ENCODE measurements around the gene TNNT2. TPM values are rescaled to one million over a fixed set of nuclear protein-coding genes. Genes with fewer than 3 reads are reported as not detected.

TNNT2 gene
- total and polyA plus RNA-seq, 2 of the 4 experiments (the other 2 are of a cell fraction) = 0.18 to 1.2 TPM

GRCh38 chr1:201320168-201320788 is 57.2 kb downstream of the TNNT2 start:
- in situ Hi-C loops (cut with MboI; ENCODE audit: low sequenced_read_pairs) (no loop called here), dilution Hi-C loops (cut with HindIII; ENCODE audit: low sequenced_read_pairs, unreplicated experiment) (no loop called here), intact Hi-C loops (cut with micrococcal nuclease) (no loop called here)
- 30% methylated on average over 4 of the region's 12 CpGs; no CpG with 5 or more reads in 1 of the 2 experiments for WGBS, 2 experiments (ENCODE audit: extremely low coverage in 2 of 2, insufficient read length in 1 of 2)
- no peak overlapping the region for H3K4me3 ChIP-seq (ENCODE audit: insufficient read depth, low read depth, low read length)
- H3K27me3 ChIP-seq (ENCODE audit: control insufficient read depth, insufficient read depth, low read length) = peaks cover 83% of the 10 kb centered on the region
- H2AK9ac ChIP-seq (replicated peaks; ENCODE audit: low read depth, low read length, poor library complexity) = no peak overlapping the region
- H3K56ac ChIP-seq (ENCODE audit: extremely low read depth, insufficient read depth, low read length) = no peak overlapping the region
- H4K20me1 ChIP-seq (ENCODE audit: insufficient read depth, low read length) = no peaks in the 10 kb centered on the region
- no peak overlapping the region for H4K5ac ChIP-seq (ENCODE audit: low read depth, low read length)
- no peak for DNase-seq
- no peak overlapping the region for H4K8ac ChIP-seq (ENCODE audit: low read depth in 2 of 2, low read length in 2 of 2)
- ATAC-seq (ENCODE audit: low read depth) = no peak
- H3K36me3 ChIP-seq (ENCODE audit: control insufficient read depth, insufficient read depth, low read length) = no peaks in the 10 kb centered on the region
- H3K18ac ChIP-seq (ENCODE audit: low read depth, low read length) = no peak overlapping the region
- H3K4me1 ChIP-seq (ENCODE audit: control insufficient read depth, insufficient read depth, low read length) = no peaks in the 10 kb centered on the region
- no peak overlapping the region for H2AFZ ChIP-seq (replicated peaks; ENCODE audit: low read length, poor library complexity)
- H3K14ac ChIP-seq (replicated peaks; ENCODE audit: low read depth, low read length) = no peak overlapping the region
- no TSS peak for BruUV-seq (replicated peaks)
- no peak overlapping the region for H2BK15ac ChIP-seq (ENCODE audit: low read depth, low read length)
- no peak overlapping the region for H2BK20ac ChIP-seq (ENCODE audit: low read depth, low read length)
- no peak overlapping the region for H2BK5ac ChIP-seq (ENCODE audit: low read depth, low read length, poor library complexity, severe bottlenecking)
- no peak overlapping the region for H3K4ac ChIP-seq (ENCODE audit: low read depth, low read length)
- no peaks in the 10 kb centered on the region; the same call in 1 of the 2 replicates for H3K9me1 ChIP-seq (ENCODE audit: insufficient read depth, low read length)
- H3K9me3 ChIP-seq (ENCODE audit: control insufficient read depth, insufficient read depth, low read length) = no peaks in the 10 kb centered on the region; the same call in 1 of the 2 replicates
- no peak for TF ChIP-seq BHLHE40 (IDR thresholded peaks at IDR 0.05; ENCODE audit: low read depth, low read length)
- no peak for TF ChIP-seq MXI1 (IDR thresholded peaks at IDR 0.05; ENCODE audit: borderline replicate concordance, low read depth, low read length)
- TF ChIP-seq, protein P1, sequence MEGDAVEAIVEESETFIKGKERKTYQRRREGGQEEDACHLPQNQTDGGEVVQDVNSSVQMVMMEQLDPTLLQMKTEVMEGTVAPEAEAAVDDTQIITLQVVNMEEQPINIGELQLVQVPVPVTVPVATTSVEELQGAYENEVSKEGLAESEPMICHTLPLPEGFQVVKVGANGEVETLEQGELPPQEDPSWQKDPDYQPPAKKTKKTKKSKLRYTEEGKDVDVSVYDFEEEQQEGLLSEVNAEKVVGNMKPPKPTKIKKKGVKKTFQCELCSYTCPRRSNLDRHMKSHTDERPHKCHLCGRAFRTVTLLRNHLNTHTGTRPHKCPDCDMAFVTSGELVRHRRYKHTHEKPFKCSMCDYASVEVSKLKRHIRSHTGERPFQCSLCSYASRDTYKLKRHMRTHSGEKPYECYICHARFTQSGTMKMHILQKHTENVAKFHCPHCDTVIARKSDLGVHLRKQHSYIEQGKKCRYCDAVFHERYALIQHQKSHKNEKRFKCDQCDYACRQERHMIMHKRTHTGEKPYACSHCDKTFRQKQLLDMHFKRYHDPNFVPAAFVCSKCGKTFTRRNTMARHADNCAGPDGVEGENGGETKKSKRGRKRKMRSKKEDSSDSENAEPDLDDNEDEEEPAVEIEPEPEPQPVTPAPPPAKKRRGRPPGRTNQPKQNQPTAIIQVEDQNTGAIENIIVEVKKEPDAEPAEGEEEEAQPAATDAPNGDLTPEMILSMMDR (conservative IDR thresholded peaks at IDR 0.05; ENCODE audit: low read depth, low read length) = no peak
- TF ChIP-seq RCOR1 (IDR thresholded peaks at IDR 0.05; ENCODE audit: insufficient replicate concordance, low read length) = no peak
- no peak for TF ChIP-seq RFX5 (IDR thresholded peaks at IDR 0.05; ENCODE audit: low read depth, low read length)
- TF ChIP-seq, protein P2, sequence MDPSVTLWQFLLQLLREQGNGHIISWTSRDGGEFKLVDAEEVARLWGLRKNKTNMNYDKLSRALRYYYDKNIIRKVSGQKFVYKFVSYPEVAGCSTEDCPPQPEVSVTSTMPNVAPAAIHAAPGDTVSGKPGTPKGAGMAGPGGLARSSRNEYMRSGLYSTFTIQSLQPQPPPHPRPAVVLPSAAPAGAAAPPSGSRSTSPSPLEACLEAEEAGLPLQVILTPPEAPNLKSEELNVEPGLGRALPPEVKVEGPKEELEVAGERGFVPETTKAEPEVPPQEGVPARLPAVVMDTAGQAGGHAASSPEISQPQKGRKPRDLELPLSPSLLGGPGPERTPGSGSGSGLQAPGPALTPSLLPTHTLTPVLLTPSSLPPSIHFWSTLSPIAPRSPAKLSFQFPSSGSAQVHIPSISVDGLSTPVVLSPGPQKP (IDR thresholded peaks at IDR 0.05; ENCODE audit: borderline replicate concordance, low read depth, low read length) = no peak
- no peak for TF ChIP-seq USF2 (IDR thresholded peaks at IDR 0.05; ENCODE audit: low read depth, low read length)
- ChIA-PET CTCF (no interaction called here), POLR2A (ENCODE audit: unreplicated experiment) (no interaction called here)
- no peaks in the 10 kb centered on the region for H3K79me1 ChIP-seq (ENCODE audit: low read depth in 1 of 2, low read length in 2 of 2)
- H3K23ac ChIP-seq (ENCODE audit: low read depth, low read length) = no peak overlapping the region
- H3K9ac ChIP-seq (ENCODE audit: low read depth, low read length) = no peak overlapping the region
- H3K4me2 ChIP-seq (ENCODE audit: low read depth, low read length) = no peak overlapping the region
- no peak overlapping the region for H2BK120ac ChIP-seq (ENCODE audit: low read depth, low read length)
- H4K91ac ChIP-seq (ENCODE audit: insufficient read depth, low read depth, low read length) = no peak overlapping the region
- H2AK5ac ChIP-seq (ENCODE audit: low read depth, low read length) = no peak overlapping the region
- no peak overlapping the region for H3K27ac ChIP-seq (ENCODE audit: insufficient read depth, low read length)

All from IMR-90 (cell line).